SKM-1 treated with dmso at 0.1 percent for 144 hours (cell line): Measurements from ENCODE around the gene DHX35.
"Not testable (repeated sequence)": the region's sequence is repeated elsewhere in the genome, so short reads cannot be mapped to it uniquely, and the experiment has no call there.

Experiments used
- DNase-seq: peaks from one replicate; lab custom pipeline; 2025; ENCODE audit not compliant: unreplicated experiment; lab: John Stamatoyannopoulos, UW

The DHX35 gene

DNA sequence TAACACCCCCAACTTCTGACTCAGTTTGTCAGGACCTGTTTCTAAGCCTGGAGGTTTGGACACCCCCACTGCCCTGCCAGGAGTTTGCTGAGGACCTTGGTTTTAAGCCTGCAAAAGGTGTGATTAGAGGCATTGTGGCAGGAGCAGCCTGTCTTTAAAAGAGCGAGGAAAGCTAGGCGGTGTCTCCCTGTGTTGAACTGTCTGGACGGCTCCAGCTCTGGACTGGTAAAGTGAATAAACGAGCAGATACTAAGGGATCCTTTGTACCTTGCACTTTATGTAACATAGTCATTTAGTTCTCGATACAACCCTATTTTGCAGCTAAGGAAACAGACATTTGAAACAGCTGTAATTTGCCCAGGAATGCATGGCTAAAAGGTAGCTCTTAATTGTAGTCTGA is 21.5 kb upstream of the DHX35 start:
- DNase-seq, result no peak

DNA sequence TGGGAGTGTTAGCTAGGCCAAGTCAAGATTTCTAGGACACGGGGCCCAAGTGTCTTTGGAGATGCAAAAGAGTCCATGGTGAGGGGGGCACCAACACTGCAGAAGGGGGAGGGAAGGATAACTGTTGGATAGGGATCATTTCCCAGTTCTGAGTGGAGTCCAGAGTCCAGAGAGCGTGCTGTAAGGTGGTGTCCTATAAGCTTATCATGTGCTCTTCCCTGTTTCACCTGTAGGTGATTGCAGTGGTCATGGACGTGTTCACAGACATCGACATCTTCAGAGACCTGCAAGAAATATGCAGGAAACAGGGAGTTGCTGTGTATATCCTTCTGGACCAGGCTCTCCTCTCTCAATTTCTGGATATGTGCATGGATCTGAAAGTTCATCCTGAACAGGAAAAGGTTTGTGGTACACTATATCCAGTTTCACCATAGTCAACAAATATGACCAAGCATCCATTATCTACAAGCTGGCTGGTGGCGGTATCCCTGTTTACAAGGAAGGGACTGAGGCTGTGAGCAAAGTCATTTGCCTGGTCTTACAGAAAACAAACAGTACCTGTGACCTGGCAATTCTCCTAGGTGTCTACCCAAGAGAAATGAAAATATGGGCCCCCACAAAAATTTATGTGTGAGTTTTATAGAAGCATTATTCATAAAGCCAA is 20.3 kb upstream of the DHX35 start:
- no peak for DNase-seq

DNA sequence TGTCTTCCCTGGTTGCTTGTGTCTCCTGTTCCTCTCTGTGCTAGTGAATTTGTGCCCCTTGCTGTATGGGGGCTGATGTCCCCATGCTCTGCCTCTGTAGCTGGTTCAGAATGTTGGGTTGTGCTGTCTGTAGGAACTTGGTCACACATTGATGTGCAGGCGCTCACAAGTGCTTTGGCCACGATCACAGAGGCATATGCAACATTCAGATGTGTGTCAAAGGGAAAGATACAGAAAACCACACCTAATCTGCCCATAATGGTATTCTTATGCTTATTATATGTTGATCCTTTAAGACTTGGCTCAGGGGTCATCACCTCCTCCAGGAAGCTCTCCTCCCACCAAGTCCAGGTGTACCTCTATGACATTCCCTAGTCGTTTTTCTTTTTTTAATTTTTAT is 17.1 kb upstream of the DHX35 start:
- DNase-seq, result no peak

DNA sequence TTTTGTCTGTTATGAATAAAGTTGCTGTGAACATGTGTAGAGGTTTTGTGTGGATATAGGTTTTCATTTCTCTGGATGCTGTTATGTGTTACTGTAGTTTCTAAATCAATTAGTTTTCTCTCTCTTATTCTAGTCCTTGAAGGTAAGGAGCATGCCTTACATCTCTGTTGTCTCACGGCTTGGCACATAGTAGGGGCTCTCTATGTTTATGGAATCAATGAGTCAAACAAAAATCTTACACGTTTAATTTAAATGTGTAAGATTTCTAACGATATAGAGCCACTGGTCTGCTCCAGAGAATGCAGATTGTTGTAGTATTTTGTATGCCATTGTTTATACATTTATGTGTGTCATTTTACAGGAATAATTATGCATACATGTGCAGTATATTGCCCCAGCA is 15.3 kb upstream of the DHX35 start:
- no peak for DNase-seq

DNA sequence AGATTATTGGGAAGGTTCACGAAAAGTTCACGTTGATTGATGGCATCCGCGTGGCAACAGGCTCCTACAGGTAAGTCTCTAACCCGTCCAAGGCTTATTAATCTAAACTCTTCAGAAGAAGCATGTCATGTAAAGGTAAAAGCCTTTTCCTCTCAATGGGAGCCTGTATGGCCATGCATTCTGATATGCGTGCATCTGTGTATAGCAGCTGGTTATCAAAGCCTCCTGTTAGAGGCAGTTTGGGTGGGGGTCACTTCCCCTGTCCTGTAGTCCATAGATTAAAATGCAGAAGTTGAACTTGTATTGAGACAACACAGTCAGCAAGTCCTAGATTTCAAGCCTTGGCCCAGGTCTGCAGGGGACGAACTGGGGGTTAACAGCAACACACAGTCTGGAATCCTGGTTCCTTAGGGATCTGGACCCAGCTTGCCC is 14.2 kb upstream of the DHX35 start:
- DNase-seq, result no peak

DNA sequence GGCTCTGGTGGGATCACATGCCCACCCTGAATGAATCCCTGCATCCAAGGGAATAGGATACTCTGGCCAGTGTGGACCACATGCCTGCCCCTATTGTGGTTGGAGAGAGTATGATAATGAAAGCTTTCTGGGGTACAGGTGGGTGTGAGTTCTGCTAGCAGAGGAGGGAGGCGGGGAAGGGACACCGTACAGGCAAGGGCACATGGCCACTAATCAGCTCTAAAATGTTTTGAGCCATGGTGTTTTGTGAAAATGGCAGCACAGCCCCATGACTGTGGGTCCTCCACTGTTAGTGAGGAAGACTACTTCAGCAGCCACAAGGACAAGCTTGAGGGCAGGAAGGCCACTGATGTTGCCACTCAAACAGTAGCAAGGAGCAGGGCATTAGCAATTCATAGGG is 11.9 kb upstream of the DHX35 start:
- DNase-seq, result no peak

DNA sequence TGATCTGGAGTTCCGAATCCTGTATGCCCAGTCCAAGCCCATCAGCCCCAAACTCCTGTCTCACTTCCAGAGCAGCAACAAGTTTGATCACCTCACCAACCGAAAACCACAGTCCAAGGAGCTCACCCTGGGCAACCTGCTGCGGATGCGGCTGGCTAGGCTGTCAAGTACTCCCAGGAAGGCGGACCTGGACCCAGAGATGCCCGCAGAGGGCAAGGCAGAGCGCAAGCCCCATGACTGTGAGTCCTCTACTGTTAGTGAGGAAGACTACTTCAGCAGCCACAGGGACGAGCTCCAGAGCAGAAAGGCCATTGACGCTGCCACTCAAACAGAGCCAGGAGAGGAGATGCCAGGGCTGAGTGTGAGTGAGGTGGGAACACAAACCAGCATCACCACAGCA is 10.5 kb upstream of the DHX35 start:
- DNase-seq, result no peak

DNA sequence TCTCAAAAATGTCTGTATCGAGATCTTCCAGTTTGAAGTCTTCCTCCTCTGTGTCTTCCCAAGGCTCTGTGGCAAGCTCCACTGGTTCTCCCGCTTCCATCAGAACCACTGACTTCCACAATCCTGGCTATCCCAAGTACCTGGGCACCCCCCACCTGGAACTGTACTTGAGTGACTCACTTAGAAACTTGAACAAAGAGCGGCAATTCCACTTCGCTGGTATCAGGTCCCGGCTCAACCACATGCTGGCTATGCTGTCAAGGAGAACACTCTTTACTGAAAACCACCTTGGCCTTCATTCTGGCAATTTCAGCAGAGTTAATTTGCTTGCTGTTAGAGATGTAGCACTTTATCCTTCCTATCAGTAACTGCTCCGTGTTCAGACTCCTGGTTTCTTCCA is 10.0 kb upstream of the DHX35 start:
- DNase-seq, result no peak

DNA sequence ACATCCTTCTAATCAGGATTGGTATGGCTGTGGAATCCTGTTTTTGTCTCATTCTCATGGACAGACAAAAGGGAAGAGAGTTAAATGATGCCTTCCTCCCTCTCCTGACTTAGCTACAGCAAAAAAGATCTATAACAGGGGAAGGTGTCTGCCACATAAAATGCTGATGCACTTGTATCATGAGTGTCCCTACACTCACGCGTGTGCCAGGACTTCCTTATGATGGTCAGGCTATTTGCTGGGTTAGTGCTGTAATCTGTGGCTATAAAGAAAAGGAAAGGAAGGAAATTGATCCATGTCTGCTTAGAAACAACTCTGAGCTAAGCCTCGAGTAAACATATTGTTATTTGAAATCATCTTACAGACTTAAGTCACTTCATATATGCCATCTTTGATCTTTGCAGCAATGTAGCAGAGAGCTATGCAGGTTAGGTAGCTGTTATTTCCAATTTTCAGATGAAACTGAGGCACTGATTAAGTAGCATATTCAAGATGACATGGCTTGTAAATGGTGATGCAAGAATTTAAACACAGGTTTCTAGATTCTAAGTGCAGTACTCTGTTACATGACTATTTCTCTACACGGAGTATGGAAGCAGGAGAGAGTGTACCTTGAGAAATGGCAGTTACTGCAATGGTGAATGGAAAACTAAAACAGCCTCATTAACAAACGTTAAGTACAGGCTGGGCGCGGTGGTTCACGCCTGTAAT is 8.4 kb upstream of the DHX35 start:
- DNase-seq, result no peak

DNA sequence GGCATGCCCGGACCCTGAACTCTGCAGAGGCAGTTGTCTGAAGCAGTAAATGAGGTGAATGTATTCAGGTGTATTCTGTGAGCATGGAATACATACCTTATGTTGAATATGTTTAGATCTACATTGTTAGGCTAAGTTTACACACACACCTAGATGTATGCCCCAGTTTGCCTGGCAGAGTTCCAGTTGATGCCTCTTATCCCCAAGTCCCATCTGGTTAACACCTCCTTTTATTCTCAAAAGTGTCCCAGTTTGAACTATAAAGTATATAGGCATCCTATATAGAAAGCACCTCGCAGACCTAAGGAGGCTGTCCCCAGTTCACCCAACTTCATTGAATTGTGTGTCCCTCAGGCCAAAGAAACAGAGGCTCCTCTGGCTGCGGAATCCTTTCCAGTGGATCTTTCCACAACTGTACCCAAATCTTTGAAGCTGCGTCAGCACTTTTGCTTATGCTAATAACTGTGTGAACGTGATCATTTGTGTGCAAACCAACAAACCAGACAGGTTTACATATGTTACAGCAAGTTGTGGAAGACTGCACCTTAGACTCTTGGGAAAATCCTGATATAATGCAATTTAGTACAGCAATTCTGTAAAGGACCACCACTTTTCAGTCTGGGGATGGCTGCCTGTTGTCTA is 4.8 kb upstream of the DHX35 start:
- DNase-seq, result no peak

DNA sequence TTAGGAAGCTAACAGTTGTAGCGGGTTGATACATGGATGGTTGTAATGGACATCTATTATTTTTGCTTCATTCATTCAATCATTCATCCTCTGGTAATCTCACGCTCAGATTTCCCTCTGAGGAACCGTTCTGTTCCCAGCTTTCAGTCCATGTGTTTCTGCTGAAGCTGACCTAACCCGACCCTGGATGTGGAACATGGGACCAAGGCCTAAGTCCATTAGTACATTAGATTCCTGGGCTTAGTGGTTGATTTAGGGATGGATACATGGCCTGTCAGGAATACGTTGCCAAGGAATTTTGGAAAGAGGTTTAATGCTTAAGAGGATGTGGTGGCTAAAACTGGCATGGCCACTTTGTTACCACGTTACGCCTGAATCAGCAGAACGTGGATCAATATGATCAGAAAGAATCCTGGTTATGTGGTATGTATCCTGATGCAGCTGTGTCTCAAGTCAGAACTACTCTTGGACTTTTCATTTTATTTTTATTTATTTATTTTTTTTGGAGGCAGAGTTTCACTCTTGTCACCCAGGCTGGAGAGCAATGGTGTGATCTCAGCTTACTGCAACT is 4.1 kb upstream of the DHX35 start:
- DNase-seq, result no peak

DNA sequence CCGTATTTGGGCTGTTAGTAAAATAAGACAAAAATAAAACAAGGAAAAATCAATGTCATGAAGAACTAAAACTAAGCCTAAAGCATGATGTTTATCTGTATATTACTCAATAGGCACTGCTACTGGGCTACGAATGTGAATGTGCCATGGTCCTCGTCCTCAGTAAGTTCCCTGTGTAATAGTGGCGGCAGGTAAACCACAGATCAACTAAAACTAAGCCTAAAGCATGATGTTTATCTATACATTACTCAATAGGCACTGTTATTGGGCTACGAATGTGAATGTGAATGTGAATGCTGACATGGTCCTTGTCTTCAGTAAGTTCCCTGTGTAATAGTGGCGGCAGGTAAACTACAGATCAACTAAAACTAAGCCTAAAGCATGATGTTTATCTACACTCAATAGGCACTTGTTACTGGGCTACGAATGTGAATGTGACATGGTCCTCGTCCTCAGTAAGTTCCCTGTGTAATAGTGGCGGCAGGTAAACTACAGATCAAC is 1.9 kb upstream of the DHX35 start:
- not testable (repeated sequence) for DNase-seq

DNA sequence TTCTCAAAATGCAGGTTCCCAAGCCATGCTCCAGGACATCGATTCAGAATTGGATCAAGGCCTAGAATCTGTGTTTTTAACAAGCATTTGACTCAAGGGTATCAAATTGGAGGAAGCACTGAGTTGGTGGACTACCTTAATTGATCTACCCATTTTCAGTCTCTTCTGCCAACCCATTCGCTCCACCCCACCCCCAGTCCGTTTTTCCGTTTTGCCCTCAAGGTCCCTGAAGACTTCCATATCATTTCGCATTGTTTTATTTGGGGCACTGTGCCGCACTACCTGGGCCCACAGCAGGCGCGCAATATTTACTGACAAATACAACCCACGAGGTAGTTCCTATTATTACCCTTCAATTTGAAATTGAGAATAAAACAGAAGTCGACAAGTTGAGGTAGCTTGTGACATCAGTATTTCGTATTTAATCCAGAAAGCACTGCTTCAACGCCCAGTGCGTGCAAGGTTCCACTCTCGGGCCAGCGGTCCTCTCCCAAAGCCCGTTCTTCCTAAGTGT is 557 bp upstream of the DHX35 start:
- no peak for DNase-seq

DNA sequence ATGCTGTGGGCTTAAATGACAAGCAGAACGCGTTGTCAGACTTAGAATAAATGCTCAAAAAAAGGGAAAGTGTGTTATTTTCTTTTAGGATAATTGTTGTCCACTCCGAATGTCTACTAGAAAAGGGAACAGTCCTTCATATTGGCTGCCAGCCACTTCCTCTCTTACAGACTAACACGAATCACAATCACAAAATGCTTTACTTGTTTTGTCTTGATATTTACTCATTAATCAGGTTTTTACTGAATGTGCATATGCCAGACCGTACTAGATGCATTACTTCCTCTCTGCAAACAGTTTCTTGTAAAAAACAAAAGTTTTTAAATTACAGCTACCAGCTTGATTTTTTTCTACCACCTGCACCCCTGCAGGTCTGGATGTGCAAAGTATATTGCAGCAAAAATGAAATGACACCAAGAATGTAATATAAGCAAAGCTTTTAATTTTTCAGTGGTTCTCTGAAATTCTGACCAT is 821 bp downstream of the DHX35 start:
- peak; percentile 12 for DNase-seq

DNA sequence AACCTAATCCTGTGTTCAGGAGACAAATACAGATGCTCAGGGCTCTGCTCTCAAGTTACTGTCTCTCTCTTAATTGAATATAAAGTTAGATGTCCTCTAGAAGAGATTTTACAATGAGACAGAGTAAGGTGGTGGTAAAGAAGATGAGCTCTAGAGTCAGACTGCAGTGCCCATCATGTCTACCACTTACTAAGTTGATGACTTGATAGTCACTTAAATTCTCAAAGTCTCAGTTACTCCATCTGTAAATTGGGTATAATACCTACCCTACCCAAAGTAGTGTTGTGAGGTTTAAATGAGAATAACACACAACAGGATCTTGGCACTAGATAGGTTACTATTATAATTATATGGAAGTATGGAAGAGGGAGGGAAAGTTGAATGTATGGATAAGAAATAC is 1.6 kb downstream of the DHX35 start:
- DNase-seq, result no peak

DNA sequence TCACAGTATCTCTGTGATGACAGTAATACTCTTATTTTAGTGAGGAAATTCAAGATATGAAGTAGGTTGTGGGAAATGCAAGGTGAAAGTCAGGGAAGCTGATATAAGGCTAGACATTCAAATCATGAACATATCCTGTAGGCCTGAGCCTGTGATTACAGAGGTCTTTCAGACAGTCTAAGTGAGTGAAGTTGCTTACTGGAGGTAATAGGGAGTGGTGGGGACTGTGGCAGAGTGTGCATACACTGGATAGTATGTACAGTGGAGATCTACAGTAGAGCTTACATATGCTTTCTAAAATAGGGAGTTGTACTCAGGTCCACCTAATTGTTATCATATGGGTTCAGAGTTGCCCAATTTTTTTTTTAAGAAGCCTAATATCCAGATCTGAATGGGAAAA is 3.1 kb downstream of the DHX35 start:
- no peak for DNase-seq

DNA sequence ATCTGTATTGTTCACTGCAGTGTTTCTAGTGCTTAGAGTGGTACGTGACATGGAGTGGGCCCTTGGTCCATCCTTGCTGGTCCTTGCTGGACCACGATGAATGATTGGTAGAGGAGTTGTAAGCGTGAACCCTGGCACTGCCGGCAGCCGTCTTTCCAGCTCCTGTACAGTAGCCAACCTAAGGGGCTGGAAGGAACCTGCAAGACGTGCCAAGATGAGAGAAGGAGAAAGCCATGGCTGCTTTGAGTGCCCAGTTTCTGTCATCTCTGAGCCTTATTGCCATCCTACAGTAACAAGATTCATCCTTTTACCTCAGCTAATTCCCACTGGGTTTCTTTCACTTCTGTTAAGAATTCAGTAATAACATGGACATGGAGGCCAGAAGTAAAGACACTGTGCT is 5.9 kb downstream of the DHX35 start:
- DNase-seq, result no peak

DNA sequence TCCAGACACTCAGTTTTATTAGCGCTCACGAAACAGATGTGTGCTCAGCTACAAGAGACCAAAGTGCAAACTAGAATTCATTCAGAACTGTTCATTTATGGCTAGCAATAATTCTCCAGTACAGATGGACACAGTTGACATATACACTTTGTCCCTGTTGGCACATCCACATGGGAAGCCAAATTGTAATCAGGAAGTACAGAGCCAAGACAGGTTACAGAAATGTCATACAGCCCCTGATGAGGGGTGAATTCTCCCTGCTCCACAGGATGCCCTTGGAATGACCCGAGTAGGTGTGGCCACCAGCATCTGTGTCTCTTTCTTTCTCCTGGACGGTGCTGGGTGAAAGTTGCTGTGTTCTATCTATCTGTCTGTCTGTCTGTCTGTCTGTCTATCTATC is 7.6 kb downstream of the DHX35 start:
- DNase-seq, result no peak

DNA sequence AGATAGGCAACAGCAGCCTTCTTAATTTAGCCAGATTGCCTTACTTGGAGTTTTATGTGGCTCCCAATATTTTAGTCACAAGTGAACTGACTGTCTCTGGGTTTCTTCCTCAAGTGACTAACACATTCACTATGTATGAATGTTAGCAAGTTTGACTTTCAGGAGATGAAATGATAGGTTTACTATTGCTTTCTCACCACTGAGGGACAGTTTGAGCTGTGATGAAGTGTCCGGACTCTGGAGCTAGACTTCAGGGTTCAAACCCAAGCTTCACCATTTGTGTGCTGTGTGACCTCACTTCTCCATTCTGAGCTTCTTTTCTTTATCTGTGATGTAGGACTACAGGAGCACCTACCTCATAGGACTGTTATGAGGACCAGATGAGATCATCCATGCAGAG is 8.2 kb downstream of the DHX35 start:
- DNase-seq, result no peak

DNA sequence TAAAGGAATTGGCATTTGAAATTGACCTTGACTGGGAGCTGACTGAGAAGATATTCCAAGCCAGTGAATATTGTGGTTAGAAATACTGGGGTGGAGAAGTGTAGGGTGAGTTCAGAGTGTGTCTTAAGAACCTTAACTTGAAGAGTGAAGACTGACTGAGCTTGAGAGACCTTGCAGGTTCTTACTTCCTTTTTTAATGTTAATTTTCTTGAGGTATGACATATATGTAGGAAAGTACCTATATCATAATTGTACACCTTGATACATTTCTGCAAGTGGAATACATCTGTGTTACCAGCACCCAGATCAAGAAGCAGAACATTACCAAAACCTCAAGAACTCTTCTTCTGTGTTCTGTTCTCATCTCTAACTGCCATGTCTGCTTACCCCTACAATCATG is 11.0 kb downstream of the DHX35 start:
- no peak for DNase-seq

DNA sequence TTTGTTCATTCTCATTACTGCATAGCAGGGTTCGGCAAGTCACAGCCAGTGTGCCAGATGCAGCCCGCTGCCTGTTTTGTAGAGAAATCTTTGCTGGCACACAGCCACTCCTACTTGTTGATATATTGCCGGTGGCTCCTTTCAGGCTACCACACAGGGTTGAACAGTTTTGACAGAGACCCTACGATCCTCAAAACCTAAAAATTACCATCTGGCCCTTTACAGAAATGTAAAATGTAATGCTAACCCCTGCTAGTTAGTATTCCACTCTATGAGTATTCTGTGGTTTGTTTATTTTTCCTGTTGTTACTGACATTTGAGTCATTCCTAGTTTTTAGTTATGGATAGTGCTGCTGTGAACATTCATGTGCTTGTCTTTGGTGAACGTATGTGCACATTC is 11.5 kb downstream of the DHX35 start:
- no peak for DNase-seq
